ENCODE results near the gene PLN.

- TF ChIP-seq POLR2AphosphoS5 (IDR thresholded peaks at IDR 0.05; ENCODE audit: low read depth, low read length): no peak
- no peak for TF ChIP-seq POLR2A (IDR thresholded peaks at IDR 0.05; ENCODE audit: low read depth, low read length)
Measured at GRCh38 chr6:118530942-118531341, 17.2 kb upstream of the PLN start.
